GM18508 (cell line): ENCODE data around the gene FBXO42.

Experiments used
- ATAC-seq: cut with Tn5 transposase; IDR thresholded peaks from one replicate; pipeline ENCODE4 v1.9.1; 2021; ENCODE audit warnings: moderate number of reproducible peaks; ENCODE audit not compliant: insufficient read depth, unreplicated experiment

FBXO42 gene

GRCh38 chr1:16351994-16352841, at the start of gene FBXO42:
TSS of gene FBXO42 (minus strand) at chr1:16352480. CDS start at chr1:16315418, 37,062 bp downstream.
- peak; percentile 37 for ATAC-seq

- ATAC-seq: no peak
Observed at GRCh38 chr1:16398371-16398953, 46.2 kb upstream of the FBXO42 start.

GRCh38 chr1:16397120-16397519, 44.8 kb upstream of the FBXO42 start:
- ATAC-seq: no peak

GRCh38 chr1:16396591-16396990, 44.3 kb upstream of the FBXO42 start:
- no peak for ATAC-seq

- no peak for ATAC-seq
Observed at GRCh38 chr1:16394977-16395376, 42.7 kb upstream of the FBXO42 start.

GRCh38 chr1:16393570-16394521, 41.6 kb upstream of the FBXO42 start:
- no peak for ATAC-seq

GRCh38 chr1:16392740-16393569, 40.7 kb upstream of the FBXO42 start:
- ATAC-seq: no peak

GRCh38 chr1:16391411-16391810, 39.1 kb upstream of the FBXO42 start:
- no peak for ATAC-seq

- ATAC-seq: no peak
Observed at GRCh38 chr1:16387201-16388188, 35.2 kb upstream of the FBXO42 start.

GRCh38 chr1:16386454-16387113, 34.3 kb upstream of the FBXO42 start:
- ATAC-seq: no peak

GRCh38 chr1:16385659-16386453, 33.6 kb upstream of the FBXO42 start:
- no peak for ATAC-seq

- ATAC-seq: no peak
Observed at GRCh38 chr1:16383888-16384287, 31.6 kb upstream of the FBXO42 start.

- no peak for ATAC-seq
Observed at GRCh38 chr1:16380868-16381267, 28.6 kb upstream of the FBXO42 start.

- ATAC-seq: no peak
Observed at GRCh38 chr1:16378443-16378842, 26.2 kb upstream of the FBXO42 start.

- ATAC-seq: no peak
Observed at GRCh38 chr1:16376971-16377370, 24.7 kb upstream of the FBXO42 start.

- no peak for ATAC-seq
Observed at GRCh38 chr1:16375521-16376340, 23.5 kb upstream of the FBXO42 start.

- no peak for ATAC-seq
Observed at GRCh38 chr1:16374266-16374665, 22.0 kb upstream of the FBXO42 start.
